Gastroesophageal sphincter (tissue), 4 donors: ENCODE measurements around the gene UGT2A2. TPM values are rescaled to one million over a fixed set of nuclear protein-coding genes. Genes with fewer than 3 reads are reported as not detected.

Experiments used
- ATAC-seq: fragments of 150-250 bp; one replicate; pipeline ENCODE4 v1.9.1; 2016; ENCODE audit warnings: mild to moderate bottlenecking, moderate library complexity
- H3K27ac ChIP-seq, 4 donors: fragments of 200-600 bp; sonication (generic) in 3 of 4; 1 replicate in 3 of 4; 2 replicates in 1 of 4; pipeline ENCODE4 v1.5.1; 2016 to 2019
- H3K27me3 ChIP-seq: fragments of 200-600 bp; sonication (generic); one replicate; pipeline ENCODE4 v1.5.1; 2019
- H3K36me3 ChIP-seq, 2 donors: fragments of 200-600 bp; sonication (generic); one replicate each; pipeline ENCODE4 v1.5.1; 2019; ENCODE audit warnings: control low read depth in 1 of 2
- H3K4me1 ChIP-seq, 3 donors: fragments of 200-600 bp; sonication (generic); 1 replicate in 2 of 3; 2 replicates in 1 of 3; pipeline ENCODE4 v1.5.1; 2016 to 2019; ENCODE audit warnings: control low read depth in 2 of 3
- H3K4me3 ChIP-seq, 2 donors: fragments of 200-600 bp; sonication (generic); one replicate each; pipeline ENCODE4 v1.5.1; 2019; ENCODE audit warnings: mild to moderate bottlenecking in 1 of 2, moderate library complexity in 1 of 2
- H3K9me3 ChIP-seq, 3 donors: fragments of 200-600 bp; sonication (generic); one replicate each; pipeline ENCODE4 v1.5.1; 2017 to 2019; ENCODE audit warnings: control low read depth in 2 of 3
- CTCF ChIP-seq, 4 experiments: fragments of 200-600 bp in 2 of 4; fragments of 450-650 bp in 2 of 4; sonication (generic) in 1 of 4; IDR thresholded peaks; one replicate each; pipeline ENCODE4 v1.5.1; 2017 to 2019; ENCODE audit warnings: antibody characterized with exemption in 4 of 4, mild to moderate bottlenecking in 2 of 4, moderate library complexity in 2 of 4
- EP300 ChIP-seq: sonication (generic); formaldehyde crosslinking; IDR thresholded peaks from one replicate; pipeline ENCODE4 v1.6.1; 2017; ENCODE audit warnings: antibody characterized with exemption, mild to moderate bottlenecking
- POLR2A ChIP-seq, 2 donors: fragments of 450-650 bp; IDR thresholded peaks; one replicate each; pipeline ENCODE4 v1.6.1; 2017; ENCODE audit warnings: antibody characterized with exemption in 2 of 2, mild to moderate bottlenecking in 2 of 2, moderate library complexity in 1 of 2
- POLR2AphosphoS5 ChIP-seq: sonication (generic); formaldehyde crosslinking; IDR thresholded peaks from one replicate; pipeline ENCODE4 v1.6.1; 2017; ENCODE audit warnings: antibody characterized with exemption
- WGBS, 2 donors: methylation state at CpG; one replicate each; pipeline ENCODE4 v1.1.5; 2018; ENCODE audit warnings: low coverage in 1 of 2; 5-methylcytosine and 5-hydroxymethylcytosine counted together
- total RNA-seq, 4 donors: library from RNA; depleted of rRNA; stranded (reverse); fragments of >200 nt; gene quantifications; one replicate each; pipeline ENCODE4 v1.1.0, GENCODE V29; 2016

Gene UGT2A2
- total RNA-seq, 4 donors from 2014 or later = not detected

- TF ChIP-seq EP300 = no peak
- TF ChIP-seq POLR2AphosphoS5 = no peak
- TF ChIP-seq CTCF (IDR thresholded peaks at IDR 0.05) = no peak
- TF ChIP-seq POLR2A (IDR thresholded peaks at IDR 0.05) = no peak
- Histone ChIP-seq H3K27ac (no peak overlapping the region), H3K9me3 (no peaks in the 10 kb centered on the region), H3K4me3 (no peak overlapping the region), H3K27me3 (no peaks in the 10 kb centered on the region), H3K4me1 (no peaks in the 10 kb centered on the region), H3K36me3 (no peaks in the 10 kb centered on the region)
- 78 to 93% methylated on average over 1 of the region's 1 CpG for WGBS, 2 donors
- no peak for ATAC-seq
These were observed 62.2 kb downstream of the UGT2A2 start for GRCh38 chr4:69577245-69577644.

- Histone ChIP-seq H3K27me3 (no peaks in the 10 kb centered on the region), H3K27ac (no peak overlapping the region), H3K36me3 (no peaks in the 10 kb centered on the region), H3K4me1 (no peaks in the 10 kb centered on the region), H3K4me3 (no peak overlapping the region), H3K9me3 (no peaks in the 10 kb centered on the region)
- ATAC-seq = no peak
- 91 to 96% methylated on average over 7 to 11 of the region's 24 CpGs for WGBS, 2 donors
- no peak for TF ChIP-seq CTCF (IDR thresholded peaks at IDR 0.05)
- no peak for TF ChIP-seq POLR2A (IDR thresholded peaks at IDR 0.05)
- no peak for TF ChIP-seq EP300
- no peak for TF ChIP-seq POLR2AphosphoS5
These were observed 63.1 kb downstream of the UGT2A2 start for GRCh38 chr4:69576251-69576877.

- Histone ChIP-seq H3K27ac (no peak overlapping the region), H3K4me3 (no peak overlapping the region), H3K9me3 (no peaks in the 10 kb centered on the region), H3K4me1 (no peaks in the 10 kb centered on the region), H3K27me3 (no peaks in the 10 kb centered on the region), H3K36me3 (no peaks in the 10 kb centered on the region)
- no peak for TF ChIP-seq EP300
- TF ChIP-seq CTCF (IDR thresholded peaks at IDR 0.05) = no peak
- WGBS, 2 donors = 82% methylated on average over 1 of the region's 1 CpG; no CpG with 5 or more reads in 1 of the 2 donors
- ATAC-seq = no peak
These were observed 70.7 kb downstream of the UGT2A2 start for GRCh38 chr4:69568787-69569186.

- H3K4me1 ChIP-seq = no peaks in the 10 kb centered on the region
- no peaks in the 10 kb centered on the region for H3K27me3 ChIP-seq
- WGBS, 2 donors = 60 to 75% methylated on average over 1 to 2 of the region's 2 CpGs
- H3K27ac ChIP-seq = no peak overlapping the region
- TF ChIP-seq POLR2AphosphoS5 = no peak
- no peak for TF ChIP-seq CTCF (IDR thresholded peaks at IDR 0.05)
- TF ChIP-seq EP300 = no peak
- TF ChIP-seq POLR2A (IDR thresholded peaks at IDR 0.05) = no peak
- H3K4me3 ChIP-seq = no peak overlapping the region
- H3K9me3 ChIP-seq = no peaks in the 10 kb centered on the region
- H3K36me3 ChIP-seq = no peaks in the 10 kb centered on the region
- ATAC-seq = no peak
These were observed 76.0 kb downstream of the UGT2A2 start for GRCh38 chr4:69563424-69563823.

- 42 to 76% methylated on average over 2 of the region's 2 CpGs for WGBS, 2 donors
These were observed 89.8 kb downstream of the UGT2A2 start for GRCh38 chr4:69549651-69550050.

More at GRCh38 chr4:69549651-69550050, 89.8 kb downstream of the UGT2A2 start:
- Histone ChIP-seq H3K4me1 (no peaks in the 10 kb centered on the region), H3K9me3 (no peaks in the 10 kb centered on the region), H3K27me3 (no peaks in the 10 kb centered on the region), H3K4me3 (no peak overlapping the region), H3K36me3 (no peaks in the 10 kb centered on the region), H3K27ac (no peak overlapping the region)
- no peak for ATAC-seq
- TF ChIP-seq EP300 (no peak), POLR2A (IDR thresholded peaks at IDR 0.05) (no peak)
